ENCODE results near the gene NUB1. TPM values are rescaled to one million over a fixed set of nuclear protein-coding genes. Genes with fewer than 3 reads are reported as not detected.

NUB1 gene
- total RNA-seq, 2 donors from 2014 or later: 36.9 to 70.3 TPM

- H3K27ac Mint-ChIP-seq: no peak overlapping the region
- no peak overlapping the region for H3K4me3 Mint-ChIP-seq
- no peaks in the 10 kb centered on the region for H3K27me3 Mint-ChIP-seq
- no peaks in the 10 kb centered on the region for H3K36me3 Mint-ChIP-seq (ENCODE audit: low read depth)
- H3K4me1 Mint-ChIP-seq: no peaks in the 10 kb centered on the region
- H3K9me3 Mint-ChIP-seq: peaks cover 5% of the 10 kb centered on the region
- no peak for ATAC-seq (replicated peaks)
Observed at GRCh38 chr7:151322906-151323305, 18.7 kb upstream of the NUB1 start.

DNA sequence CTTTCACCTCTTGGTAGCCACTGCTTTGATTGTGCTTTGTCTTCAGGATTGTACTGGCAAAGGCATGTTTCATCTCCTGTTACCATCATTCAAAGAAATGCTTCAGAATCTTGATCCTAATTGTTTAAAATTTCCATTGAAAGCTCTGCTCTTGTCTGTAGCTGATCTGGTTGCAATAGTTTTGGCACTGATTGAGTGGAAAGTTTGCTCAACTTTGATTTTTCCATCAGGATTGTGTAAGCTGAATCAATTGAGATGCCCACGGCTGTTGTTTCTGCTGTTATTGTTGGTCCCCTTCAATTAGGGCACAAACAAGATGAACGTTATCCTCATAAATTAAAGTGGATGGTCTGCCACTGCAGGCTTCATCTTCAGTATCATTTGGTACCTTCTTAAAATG lies 14.6 kb upstream of the NUB1 start:
- H3K36me3 Mint-ChIP-seq (ENCODE audit: low read depth): no peaks in the 10 kb centered on the region
- no peaks in the 10 kb centered on the region for H3K27me3 Mint-ChIP-seq
- ATAC-seq (replicated peaks): no peak
- no peaks in the 10 kb centered on the region for H3K9me3 Mint-ChIP-seq
- no peaks in the 10 kb centered on the region for H3K4me1 Mint-ChIP-seq
- H3K27ac Mint-ChIP-seq: no peak overlapping the region
- no peak overlapping the region for H3K4me3 Mint-ChIP-seq

- Mint-ChIP-seq H3K9me3 (no peaks in the 10 kb centered on the region), H3K27ac (no peak overlapping the region), H3K27me3 (no peaks in the 10 kb centered on the region), H3K4me1 (no peaks in the 10 kb centered on the region), H3K36me3 (ENCODE audit: low read depth) (no peaks in the 10 kb centered on the region), H3K4me3 (no peak overlapping the region)
- no peak for ATAC-seq (replicated peaks)
Observed at GRCh38 chr7:151327659-151328058, 14.0 kb upstream of the NUB1 start.

GRCh38 chr7:151330181-151330580 lies 11.4 kb upstream of the NUB1 start:
- Mint-ChIP-seq H3K36me3 (ENCODE audit: low read depth) (no peaks in the 10 kb centered on the region), H3K4me1 (no peaks in the 10 kb centered on the region), H3K27me3 (peaks cover 3% of the 10 kb centered on the region), H3K4me3 (no peak overlapping the region), H3K27ac (no peak overlapping the region), H3K9me3 (no peaks in the 10 kb centered on the region)
- ATAC-seq (replicated peaks): no peak

- Mint-ChIP-seq H3K36me3 (ENCODE audit: low read depth) (no peaks in the 10 kb centered on the region), H3K27ac (no peak overlapping the region), H3K4me3 (no peak overlapping the region), H3K4me1 (no peaks in the 10 kb centered on the region), H3K27me3 (peaks cover 3% of the 10 kb centered on the region), H3K9me3 (no peaks in the 10 kb centered on the region)
- ATAC-seq (replicated peaks): no peak
Observed at GRCh38 chr7:151330661-151331060, 11.0 kb upstream of the NUB1 start.

DNA sequence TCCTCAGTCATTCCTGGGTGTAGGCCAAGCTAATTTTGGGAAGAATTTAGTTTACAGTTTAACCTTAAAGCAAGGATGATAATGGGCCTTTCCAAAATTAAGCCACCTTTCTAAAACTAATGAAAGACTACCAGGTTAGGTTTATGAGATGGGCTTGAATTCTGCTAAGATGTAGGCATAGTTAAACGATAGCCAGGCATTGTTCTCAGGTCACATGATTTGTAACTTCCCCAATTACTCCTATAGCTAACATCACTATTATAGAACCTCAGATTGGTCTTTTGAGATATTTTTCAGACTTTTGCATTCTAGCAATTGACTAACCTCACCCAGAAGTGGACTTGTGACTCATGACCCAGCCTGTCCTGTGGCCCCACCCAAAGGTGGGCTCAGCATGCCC lies 7.0 kb upstream of the NUB1 start:
- Mint-ChIP-seq H3K9me3 (peaks cover 4% of the 10 kb centered on the region), H3K4me1 (peaks cover 18% of the 10 kb centered on the region), H3K4me3 (no peak overlapping the region), H3K27ac (no peak overlapping the region), H3K36me3 (ENCODE audit: low read depth) (no peaks in the 10 kb centered on the region), H3K27me3 (peaks cover 3% of the 10 kb centered on the region)
- ATAC-seq (replicated peaks): no peak

DNA sequence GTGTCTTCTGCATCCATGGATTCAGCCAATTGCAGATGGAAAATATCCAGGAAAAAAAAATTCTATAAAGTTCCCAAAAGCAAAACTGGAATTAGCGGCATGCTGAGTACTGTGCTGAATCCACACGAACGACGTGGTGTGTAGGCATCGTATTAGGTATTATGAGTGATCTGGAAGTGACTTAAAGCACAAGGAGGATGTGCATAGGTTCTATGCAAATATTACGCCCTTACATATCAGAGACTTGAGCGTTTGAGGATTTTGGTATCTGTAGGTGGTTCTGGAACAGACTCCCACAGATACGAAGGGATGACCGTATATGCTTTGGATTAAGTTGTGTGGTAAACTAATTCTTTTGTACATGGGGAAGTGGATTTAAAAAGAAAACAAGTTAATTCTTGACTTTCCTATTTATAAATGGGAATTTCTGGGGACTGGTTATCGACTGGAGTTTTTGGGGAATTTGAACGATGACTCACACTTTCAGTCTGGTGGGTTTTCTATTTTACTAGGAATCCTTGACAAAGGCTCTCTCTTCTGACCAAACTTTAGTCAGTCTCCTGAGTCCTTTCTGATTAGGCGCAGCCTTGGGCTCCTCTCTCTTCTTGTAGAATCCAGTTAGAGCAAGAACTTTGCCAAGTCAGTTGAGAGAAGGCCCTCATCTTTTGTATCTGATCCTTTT lies 5.4 kb upstream of the NUB1 start:
- H3K27ac Mint-ChIP-seq: peak overlapping the region; percentile 3
- H3K4me1 Mint-ChIP-seq: peaks cover 32% of the 10 kb centered on the region
- peak overlapping the region; percentile 24 for H3K4me3 Mint-ChIP-seq
- peaks cover 3% of the 10 kb centered on the region for H3K27me3 Mint-ChIP-seq
- peaks cover 4% of the 10 kb centered on the region for H3K9me3 Mint-ChIP-seq
- H3K36me3 Mint-ChIP-seq (ENCODE audit: low read depth): no peaks in the 10 kb centered on the region
- peak; percentile 69 for ATAC-seq (replicated peaks)

DNA sequence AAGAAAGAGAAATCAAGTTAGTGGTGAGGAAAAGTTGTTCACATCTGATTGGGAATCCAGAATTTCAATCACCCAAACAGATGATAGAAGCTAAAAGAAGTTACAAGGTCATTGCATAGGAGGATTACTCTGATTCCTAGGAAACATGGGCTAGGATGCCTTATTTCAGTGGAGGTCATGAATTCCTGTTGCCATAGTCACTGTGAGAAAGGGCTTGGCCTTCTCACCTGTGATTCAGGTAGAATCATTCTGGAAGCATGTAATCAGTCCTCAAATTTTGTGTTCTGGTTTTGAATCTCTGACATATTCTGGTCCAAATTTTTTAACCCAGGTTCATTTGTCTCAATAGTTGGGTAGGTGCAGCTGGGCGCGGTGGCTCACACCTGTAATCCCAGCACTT lies 4.3 kb upstream of the NUB1 start:
- no peak for ATAC-seq (replicated peaks)
- Mint-ChIP-seq H3K27ac (no peak overlapping the region), H3K36me3 (ENCODE audit: low read depth) (peaks cover 3% of the 10 kb centered on the region), H3K4me3 (no peak overlapping the region), H3K9me3 (peaks cover 4% of the 10 kb centered on the region), H3K27me3 (peaks cover 3% of the 10 kb centered on the region), H3K4me1 (peaks cover 32% of the 10 kb centered on the region)

GRCh38 chr7:151338809-151339208 lies 2.8 kb upstream of the NUB1 start:
- Mint-ChIP-seq H3K36me3 (ENCODE audit: low read depth) (peaks cover 14% of the 10 kb centered on the region), H3K4me3 (peak overlapping the region; percentile 78), H3K27me3 (no peaks in the 10 kb centered on the region), H3K4me1 (peaks cover 39% of the 10 kb centered on the region), H3K27ac (no peak overlapping the region), H3K9me3 (peaks cover 4% of the 10 kb centered on the region)
- no peak for ATAC-seq (replicated peaks)

DNA sequence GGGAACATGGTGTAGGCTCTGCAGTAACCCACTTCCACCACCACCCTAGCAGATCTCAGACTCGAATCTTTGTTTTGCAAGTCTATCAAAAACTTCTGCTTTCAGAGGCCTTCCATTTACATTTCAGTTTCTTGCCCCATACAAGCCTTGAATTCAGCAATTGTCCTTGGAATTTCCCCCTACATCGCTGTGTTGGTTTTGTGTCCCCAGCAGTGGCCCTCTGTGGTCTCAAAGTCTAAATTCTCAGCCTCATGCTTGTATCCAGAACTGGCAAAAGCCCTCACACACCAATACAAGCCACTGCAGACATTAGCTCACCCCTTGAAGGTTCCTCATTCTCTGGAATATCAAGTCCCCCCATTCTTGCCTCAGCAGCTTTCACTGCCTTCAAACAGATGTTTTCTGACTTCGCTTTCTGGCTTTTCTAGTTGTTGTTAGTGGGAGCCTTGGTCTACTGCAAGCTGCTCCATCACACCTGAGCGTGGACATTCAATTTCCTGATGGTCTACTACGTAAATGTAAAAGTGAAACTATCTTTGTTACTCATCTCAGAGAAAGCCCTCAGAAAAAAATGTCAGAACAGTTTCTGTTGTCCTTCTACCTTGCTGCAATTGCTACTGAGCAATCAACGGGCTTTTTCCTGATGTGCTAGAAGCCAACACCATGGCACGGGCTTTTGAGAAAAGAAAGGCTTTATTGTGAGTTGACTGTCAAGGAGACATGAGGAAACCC lies 1.8 kb upstream of the NUB1 start:
- H3K9me3 Mint-ChIP-seq: peaks cover 4% of the 10 kb centered on the region
- peaks cover 39% of the 10 kb centered on the region for H3K4me1 Mint-ChIP-seq
- peak overlapping the region; percentile 84 for H3K27ac Mint-ChIP-seq
- peak overlapping the region; percentile 78 for H3K4me3 Mint-ChIP-seq
- H3K36me3 Mint-ChIP-seq (ENCODE audit: low read depth): peaks cover 14% of the 10 kb centered on the region
- no peaks in the 10 kb centered on the region for H3K27me3 Mint-ChIP-seq
- ATAC-seq (replicated peaks): peak; percentile 42

- H3K4me1 Mint-ChIP-seq: peaks cover 38% of the 10 kb centered on the region
- H3K9me3 Mint-ChIP-seq: peaks cover 4% of the 10 kb centered on the region
- H3K27me3 Mint-ChIP-seq: no peaks in the 10 kb centered on the region
- peak overlapping the region; percentile 78 for H3K4me3 Mint-ChIP-seq
- H3K27ac Mint-ChIP-seq: peak overlapping the region; percentile 84
- no peak for ATAC-seq (replicated peaks)
- H3K36me3 Mint-ChIP-seq (ENCODE audit: low read depth): peaks cover 23% of the 10 kb centered on the region
Observed at GRCh38 chr7:151340794-151341356, 737 bp upstream of the NUB1 start.

DNA sequence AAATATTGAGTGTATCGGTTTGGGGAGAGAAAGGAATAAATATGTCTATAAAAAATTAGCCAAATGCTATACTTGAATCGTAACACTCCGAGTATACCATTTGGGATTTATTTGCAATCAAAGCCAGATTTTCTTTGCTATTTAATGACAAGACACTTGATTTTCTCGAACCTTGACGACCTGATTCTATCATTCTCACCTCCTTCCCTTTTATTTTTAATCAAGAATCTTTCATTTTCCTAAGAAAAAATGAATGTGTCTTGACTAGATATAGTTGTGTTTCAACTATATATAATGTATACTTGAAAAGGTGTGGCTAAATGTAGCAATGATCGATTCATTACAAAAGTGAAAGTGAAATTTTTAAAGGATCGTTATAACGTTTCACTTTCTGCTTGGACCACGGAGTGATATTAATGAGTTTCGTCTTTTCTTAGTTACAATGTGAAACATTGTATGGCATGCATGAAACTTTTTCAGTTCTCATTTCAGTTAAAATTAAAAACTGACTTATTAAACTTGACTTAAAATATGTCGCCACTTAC lies 562 bp downstream of the NUB1 start:
- H3K36me3 Mint-ChIP-seq (ENCODE audit: low read depth): peaks cover 36% of the 10 kb centered on the region
- no peaks in the 10 kb centered on the region for H3K27me3 Mint-ChIP-seq
- H3K27ac Mint-ChIP-seq: peak overlapping the region; percentile 74
- peak; percentile 54 for ATAC-seq (replicated peaks)
- H3K4me1 Mint-ChIP-seq: peaks cover 27% of the 10 kb centered on the region
- H3K4me3 Mint-ChIP-seq: peak overlapping the region; percentile 78
- H3K9me3 Mint-ChIP-seq: peaks cover 4% of the 10 kb centered on the region

DNA sequence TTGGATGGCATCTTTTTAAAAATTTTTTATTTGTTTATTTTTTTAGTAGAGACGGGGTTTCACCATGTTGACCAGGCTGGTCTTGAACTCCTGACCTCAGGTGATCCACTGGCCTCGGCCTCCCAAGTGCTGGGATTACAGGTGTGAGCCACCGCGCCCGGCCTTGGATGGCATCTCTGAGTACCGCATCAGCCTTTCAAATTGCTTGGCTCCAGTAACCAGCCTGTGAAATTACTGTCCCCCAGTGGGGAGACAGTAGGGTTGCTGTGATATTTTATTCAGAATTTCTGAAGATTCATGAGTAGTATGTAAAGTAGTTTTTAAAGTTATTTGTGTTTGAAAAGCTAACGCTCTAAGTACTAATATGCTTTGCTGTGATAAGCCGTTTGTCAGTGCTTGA lies 1.2 kb downstream of the NUB1 start:
- Mint-ChIP-seq H3K36me3 (ENCODE audit: low read depth) (peaks cover 42% of the 10 kb centered on the region), H3K27me3 (no peaks in the 10 kb centered on the region), H3K9me3 (peaks cover 4% of the 10 kb centered on the region), H3K27ac (peak overlapping the region; percentile 74), H3K4me1 (peaks cover 27% of the 10 kb centered on the region), H3K4me3 (peak overlapping the region; percentile 78)
- ATAC-seq (replicated peaks): no peak

GRCh38 chr7:151343516-151343915 lies 1.9 kb downstream of the NUB1 start:
- Mint-ChIP-seq H3K9me3 (peaks cover 4% of the 10 kb centered on the region), H3K36me3 (ENCODE audit: low read depth) (peaks cover 49% of the 10 kb centered on the region), H3K4me3 (peak overlapping the region; percentile 78), H3K27me3 (no peaks in the 10 kb centered on the region), H3K27ac (peak overlapping the region; percentile 74), H3K4me1 (peaks cover 27% of the 10 kb centered on the region)
- no peak for ATAC-seq (replicated peaks)

All from activated T-helper 17 cell treated with anti-CD3 and anti-CD28 coated beads, Interleukin-2, amount 50 U/mL, for 72 hours (primary cell).